NCI-H510A (cell line): ENCODE results near the gene RNF181.
A peak's percentile ranks its signal among the peaks of the same experiment; 100 is the strongest.
"Not testable (repeated sequence)": the region's sequence is repeated elsewhere in the genome, so short reads cannot be mapped to it uniquely, and the experiment has no call there.

Source experiments
- DNase-seq: peaks from one replicate; lab custom pipeline; 2025; lab: John Stamatoyannopoulos, UW

RNF181 gene

DNA sequence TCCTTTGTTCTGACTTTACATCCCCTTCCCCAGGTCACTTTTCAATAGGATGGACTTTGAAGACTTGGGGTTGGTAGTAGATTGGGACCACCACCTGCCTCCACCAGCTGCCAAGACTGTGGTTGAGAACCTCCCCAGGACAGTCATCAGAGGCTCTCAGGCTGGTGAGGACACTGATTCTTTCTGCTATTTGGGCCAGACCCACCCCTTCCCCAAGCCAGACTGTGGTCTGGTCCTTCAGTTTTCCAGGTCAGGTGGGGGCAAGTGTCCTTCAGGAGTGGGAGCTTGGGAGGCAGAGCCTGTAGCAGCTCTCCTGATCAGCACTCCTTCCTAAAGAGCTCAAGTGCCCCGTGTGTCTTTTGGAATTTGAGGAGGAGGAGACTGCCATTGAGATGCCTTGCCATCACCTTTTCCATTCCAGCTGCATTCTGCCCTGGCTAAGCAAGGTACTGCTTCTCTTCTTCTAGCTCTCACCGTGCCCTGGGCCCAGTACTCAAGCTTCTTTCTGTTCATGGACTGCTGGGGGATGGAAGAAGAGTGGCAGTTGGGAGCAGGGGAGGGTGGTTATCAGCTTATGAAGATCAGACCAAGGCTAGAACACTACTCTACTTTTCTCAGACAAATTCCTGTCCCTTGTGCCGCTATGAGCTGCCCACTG, 1.1 kb downstream of the RNF181 start:
- no peak for DNase-seq

DNA sequence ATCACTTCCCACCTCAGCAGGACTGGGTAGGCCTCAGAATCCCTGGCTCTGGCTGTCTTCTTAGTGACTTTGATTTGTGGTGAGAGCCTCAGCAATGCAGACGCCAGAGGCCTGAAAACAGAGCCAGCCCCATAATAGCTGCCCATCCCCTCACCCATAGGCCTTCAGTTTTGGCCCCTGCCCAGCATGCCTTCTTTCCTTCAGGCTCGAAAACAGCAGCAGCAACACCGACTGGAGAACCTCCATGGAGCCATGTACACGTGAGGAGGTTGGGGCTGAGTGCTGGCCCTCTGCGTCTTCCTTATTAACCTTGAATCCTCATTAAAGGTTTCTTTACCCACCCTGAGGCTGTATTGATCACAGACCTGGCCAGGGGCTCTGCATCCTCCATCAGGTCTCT, 1.7 kb downstream of the RNF181 start:
- no peak for DNase-seq

DNA sequence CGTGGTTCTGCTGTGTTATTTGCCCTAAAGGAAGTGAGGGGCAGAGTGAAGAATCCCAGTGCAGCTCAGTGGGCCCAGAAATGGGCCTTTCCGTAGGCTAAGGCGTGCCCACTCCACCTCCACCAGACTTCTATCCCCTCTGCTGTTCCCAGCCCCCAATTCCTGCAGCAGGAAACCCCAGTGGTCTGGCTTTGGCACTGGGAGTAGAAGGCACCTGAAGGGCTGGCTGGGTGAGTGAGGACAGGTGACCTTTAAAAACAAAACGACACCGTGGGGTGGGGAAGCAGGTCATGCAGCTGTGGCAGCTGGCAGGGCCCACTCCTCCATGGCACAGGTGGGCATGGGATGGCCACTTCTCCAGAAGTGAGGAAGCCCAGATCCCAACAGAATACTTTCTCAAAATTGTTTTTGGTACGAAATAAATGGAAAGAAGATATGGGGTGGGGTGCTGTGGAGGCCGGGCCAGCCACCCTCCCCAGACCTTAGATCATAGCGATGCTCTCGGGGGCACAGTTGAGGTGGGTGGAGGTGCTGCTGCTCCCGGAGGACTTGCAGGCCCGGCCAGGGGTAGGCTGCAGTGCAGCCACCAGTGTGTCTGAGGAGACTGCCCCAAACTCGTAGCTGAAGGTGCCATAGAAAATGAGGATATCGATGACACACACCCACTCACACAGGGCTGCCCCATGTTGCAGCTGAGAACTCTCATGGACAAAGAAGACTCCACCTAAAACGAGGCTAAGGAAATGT, 3.2 kb downstream of the RNF181 start:
- no peak for DNase-seq

DNA sequence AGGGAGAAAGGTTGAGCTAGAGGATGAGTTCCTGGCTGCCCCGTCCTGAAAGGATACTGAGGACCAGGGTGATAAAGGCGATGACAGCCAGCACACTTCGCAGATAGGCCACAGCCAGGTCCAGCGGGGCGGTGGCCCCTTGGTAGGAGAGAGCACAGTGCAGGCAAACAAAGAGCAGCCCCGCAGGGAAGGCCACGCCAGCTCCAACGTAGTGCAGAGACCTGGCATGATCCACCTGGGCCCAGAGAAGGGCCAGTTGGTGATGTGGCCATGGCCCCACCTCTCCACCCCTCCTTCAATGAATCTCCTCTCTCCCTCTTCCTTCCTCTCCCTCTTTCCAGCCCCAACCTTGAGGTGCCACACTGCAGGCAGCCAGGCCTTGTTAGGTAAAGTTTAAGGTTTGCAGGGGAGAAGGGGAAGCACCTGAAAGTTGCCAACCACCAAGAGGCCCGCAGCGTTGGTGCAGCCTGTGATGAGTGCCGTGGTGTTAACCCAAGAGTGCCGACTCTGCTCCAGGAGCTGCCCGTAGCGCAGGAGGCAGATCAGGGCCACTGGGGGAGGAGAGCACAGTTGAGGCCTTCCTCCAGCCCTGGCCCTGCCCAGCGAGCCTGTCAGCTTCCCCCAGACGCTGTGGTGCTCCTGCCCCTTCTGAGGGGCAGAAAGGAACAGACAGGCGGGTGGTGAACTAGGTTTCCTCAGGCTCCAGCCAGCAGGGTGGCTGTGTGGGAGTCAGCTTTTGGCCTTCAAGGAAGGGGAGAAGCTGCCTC, 4.1 kb downstream of the RNF181 start:
- DNase-seq = no peak

DNA sequence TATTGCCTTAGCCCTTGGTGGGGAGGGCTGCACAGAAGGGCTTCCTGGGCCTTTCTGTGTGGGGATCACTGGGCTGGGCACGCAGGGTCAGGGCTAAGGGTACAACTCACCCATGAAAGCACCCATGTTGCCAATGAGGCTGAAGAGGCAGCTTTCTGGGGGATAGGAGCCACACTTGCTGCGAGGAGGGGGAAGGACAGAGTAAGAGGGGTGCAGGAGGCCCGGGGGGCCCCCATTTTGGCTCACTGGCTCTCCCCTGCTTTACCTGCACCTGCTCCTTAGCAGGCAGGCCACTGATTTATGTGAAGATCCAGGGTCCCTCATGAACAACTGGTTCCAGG, 4.7 kb downstream of the RNF181 start:
- no peak for DNase-seq

DNA sequence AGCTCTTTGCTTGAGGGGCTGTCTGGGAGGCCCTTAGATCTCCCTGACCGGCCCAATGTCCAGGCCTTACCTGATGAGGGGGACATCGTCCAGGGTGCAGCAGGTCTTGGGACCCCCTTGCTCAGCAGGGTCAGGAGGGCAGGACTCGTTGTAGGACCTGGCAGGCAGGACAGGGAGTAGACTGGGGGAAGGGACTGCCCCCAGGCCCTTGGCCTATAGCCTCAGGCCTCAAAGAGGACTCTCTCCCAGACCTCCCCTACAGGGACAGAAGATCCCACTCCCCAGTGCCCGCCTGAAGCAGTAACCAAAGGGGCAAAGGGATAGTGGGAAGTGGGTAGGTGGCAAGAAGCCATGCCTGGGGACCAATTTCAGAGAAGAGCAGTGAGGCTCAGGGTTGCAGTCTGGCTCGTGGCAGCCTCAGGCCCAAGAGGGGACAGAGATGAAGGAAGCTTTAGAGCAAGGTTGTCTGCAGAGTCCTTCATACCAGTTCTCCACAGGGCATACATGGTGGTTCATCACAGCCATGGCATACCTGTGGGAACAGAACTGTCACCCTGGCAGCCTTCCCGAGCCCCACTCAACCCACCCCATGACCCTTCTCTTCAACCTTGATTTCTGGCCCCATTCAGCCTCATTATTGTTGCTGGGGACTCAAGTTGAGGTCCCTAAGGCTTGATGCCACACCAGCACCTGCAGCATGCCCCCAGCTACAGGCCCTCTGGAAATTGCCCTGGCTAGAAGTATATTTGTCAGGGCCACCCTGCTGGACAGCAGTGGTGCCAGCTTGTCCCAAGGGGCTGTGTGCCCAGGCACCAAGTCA, 5.6 kb downstream of the RNF181 start:
- no peak for DNase-seq

DNA sequence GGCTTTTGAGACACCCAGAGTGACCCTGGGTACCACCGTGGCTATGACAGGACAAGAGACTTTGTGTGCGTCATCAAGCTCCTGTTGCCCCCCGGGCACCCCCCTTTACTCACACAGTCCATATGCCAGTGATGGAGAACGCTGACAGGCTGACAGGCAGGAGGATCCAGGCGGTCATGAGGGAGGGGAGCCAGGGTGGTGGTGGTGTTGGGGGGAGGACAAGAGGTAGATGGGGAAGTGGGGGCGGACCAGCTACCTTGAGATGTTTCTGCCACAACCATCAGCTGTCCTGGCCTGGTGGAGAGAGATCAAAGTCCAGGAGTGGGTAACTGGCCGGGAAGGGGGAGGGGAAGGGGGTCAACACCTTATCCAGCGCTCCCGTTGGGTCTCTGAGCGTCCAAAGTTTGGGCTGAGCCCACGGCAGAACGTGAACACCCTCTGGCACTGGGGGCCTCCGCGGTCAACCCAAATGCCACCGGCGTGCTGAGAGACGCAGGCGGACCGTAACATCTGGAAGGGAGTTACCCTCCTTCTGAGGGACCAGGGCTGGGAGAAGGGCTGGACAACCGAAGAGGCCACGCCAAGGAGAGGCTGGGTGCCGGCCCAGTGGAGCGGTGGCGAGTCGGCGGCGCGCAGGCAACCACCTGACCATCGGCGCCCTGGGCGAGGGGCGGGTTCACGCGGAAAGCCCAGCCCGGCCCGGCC, 6.4 kb downstream of the RNF181 start:
- DNase-seq = no peak

DNA sequence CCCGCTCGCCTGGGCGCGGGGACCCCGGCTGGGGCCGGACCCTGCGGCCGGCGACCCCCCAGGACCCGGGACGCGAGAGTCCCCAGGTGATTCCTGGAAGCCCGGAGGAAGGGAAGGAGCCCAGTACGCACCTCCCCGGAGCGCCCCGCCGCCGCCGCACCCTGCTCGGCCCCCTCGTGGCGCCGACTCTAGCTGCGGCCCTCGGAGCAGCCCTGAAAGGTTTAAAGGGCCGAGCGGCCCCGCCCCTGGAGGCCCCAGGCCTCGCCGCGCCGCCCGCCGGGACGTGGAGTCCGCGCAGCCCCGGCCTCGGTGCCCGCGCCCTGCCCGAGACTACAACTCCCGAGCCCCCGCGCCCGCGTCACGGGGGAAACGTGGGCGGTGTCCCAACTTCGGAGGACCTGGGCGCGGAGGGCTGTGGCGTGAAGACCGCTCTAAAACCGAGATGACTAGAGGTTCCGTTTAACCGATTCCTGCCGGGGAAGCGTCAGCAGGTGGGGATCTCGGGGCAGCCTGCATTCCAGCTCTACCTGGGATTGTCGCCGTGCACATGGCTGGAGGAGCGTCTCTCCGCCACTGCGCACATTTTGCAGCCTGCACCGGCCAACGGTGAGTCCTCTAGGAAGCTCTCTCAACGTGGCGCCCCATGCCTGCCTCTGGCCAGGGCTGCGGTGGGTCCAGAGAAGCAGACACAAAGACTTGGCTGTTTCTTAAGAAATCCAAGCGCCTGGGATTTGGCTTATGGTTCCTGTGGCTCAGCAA, 7.1 kb downstream of the RNF181 start, which contains the start of gene TMEM150A:
Gene TMEM150A, minus strand, starts transcription at position 223 of the 759 bp plus-strand sequence. CDS start 750 bp downstream, outside the sequence.
- DNase-seq = peak; percentile 94

DNA sequence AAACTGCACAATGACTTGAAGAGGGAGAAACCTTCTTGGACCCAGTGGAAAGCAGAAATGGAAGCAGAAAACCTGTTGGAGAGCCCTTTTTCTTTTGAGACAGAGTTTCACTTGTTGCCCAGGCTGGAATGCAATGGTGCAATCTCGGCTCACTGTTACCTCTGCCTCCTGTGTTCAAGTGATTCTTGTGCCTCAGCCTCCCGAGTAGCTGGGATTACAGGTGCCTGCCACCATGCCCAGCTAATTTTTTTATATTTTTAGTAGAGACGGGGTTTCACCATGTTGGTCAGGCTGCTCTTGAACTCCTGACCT, 8.5 kb downstream of the RNF181 start:
- not testable (repeated sequence) for DNase-seq

DNA sequence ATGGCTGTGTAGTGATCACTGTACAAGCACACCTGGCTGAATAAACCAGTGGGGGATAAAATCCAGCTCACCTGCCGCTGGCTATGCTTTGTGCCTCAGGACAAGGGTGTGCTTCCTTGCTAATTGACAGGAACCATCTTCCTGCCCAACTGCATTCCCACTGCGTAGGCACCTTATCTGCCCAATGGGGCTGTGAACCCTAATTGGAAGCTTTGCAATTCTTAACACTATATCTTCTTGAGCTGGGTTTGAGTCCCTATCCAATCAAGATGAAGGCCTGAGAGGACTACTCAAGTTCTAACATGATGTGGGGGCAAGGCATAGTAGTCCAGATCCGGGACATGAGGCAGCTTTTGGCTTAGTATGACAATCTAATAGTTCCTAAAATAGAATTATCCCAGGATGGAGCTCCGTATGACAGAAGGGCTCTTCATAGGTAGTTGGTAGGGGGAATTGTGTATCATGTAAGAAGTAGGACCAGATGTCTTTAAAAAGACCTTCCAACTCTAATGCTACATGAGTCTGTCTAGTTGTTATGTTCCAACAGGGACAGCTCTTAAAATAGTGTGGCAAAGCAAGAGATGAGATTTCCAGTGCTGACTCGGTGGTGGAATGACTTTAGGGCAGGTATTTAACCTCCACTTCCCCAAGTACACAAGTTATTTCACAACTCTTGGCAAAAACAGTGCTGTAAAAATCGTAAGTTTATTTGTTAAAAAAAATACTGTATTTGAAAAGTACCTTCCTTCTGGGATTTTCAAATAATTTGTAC, 9.2 kb downstream of the RNF181 start:
- DNase-seq = no peak

DNA sequence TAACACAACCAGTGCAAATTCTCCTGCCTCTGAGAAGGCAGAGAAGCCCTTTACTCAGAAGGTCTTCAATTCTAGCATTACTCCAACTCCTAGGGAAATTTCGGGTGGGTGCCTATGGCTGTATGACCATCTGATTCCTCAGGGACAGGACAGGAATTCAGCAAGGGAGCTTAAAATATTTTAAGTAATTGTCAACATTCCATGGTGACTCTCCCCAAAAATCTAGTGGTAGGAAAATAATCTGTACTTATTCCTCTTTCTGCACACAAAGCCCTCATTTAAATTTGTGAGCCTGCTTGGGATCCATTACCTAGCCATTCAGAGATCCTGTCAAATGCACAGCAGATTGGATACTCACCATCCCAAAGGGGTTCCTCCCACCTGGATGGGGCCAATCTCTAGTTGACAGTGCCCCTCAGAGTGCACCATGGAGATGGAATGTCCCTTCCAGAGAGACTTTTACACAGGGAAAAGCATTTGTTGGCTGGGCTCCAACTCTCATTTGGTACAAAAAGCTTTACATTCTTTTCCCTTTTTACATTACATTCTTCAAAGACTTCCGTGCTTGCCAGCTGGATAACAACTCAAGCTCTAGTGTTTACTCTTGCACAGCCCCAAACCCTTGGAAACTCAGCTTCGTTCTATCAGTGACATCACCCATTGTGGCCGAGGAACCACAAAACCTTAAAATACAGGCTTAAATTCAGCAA, 10.0 kb downstream of the RNF181 start:
- DNase-seq = no peak

DNA sequence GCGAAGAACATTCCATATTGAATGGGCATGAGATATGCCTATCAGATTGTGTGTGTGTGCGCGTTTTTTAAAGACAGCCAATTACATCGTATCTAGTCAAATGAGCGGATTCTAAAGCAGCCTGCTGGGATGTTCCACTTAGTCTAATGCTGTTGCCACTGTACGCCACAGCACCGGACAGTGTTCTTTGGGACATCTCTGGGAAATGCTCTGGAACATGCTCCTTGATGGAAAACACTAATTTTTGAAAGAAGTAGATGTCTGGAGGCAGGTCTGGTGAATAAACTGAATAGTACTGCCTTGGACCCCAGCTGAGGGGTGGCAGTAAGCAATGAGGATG, 10.5 kb downstream of the RNF181 start:
- no peak for DNase-seq

DNA sequence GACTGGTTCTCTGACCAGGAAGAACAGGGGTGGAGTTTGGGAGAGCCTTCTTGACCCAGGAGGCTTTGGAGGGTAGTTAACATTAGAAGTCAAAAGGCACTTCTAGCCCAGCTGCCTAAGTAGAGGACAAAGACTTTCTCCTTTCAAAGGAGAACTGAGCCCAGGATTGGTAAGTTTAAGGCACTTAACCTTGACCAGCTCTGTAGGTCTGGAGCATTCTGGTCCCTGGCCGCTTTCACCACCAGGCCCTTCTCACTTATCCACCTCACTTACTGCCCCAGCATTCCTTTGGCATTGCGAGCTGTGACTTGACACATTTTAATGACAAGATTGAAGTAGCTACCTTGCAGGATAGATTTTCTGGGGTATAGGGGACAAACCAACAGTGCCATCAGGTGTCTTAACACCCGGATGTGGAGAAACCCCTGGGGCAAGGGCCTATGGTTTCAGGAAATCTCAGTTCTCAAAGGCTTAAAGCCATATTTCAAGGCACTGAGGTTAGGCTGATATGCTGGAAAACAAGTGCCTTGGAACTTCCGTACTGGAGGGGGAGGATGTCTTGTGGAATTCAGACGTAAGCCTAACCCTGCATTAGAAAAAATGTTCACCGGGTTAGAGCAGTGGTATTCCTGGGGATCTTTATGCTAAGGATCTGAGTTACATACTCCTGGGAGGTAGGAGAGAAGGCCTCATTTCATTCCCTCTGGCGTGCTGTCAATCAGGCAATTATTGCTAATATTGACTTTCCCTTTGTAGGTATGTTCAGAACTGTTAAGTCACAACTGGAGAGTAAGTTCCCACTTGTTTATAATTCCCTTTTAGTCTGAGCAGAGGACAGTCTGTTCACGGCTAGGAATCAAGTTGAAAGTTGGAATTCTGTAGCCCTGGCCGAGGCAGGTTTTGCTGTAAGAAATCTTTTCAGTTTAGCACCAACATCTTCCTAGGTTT, 12.0 kb downstream of the RNF181 start:
- DNase-seq = no peak

DNA sequence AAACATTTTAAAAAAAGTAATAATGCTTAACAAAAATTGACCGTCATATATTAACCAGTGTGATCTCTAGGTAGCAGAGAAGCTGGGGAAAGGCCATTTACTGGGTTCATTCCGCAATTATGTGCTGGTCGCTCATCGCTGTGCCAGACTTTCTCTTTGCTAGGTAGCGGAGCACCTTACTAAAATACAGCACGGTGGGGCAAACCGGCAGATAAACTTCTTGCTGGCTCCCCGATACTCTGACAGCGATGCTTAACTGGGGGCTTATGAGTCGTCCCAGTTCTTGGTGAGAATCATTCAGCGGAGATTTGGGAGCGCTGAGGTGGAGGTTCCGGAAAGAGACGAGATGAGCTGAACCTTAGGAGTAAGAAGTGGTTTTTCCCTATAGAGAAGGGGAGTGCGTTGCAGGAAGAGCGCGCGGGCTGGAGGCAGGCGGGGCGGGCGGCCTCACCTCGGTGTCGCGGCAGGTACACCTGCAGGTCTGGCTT, 15.7 kb downstream of the RNF181 start:
- DNase-seq = peak; percentile 27

DNA sequence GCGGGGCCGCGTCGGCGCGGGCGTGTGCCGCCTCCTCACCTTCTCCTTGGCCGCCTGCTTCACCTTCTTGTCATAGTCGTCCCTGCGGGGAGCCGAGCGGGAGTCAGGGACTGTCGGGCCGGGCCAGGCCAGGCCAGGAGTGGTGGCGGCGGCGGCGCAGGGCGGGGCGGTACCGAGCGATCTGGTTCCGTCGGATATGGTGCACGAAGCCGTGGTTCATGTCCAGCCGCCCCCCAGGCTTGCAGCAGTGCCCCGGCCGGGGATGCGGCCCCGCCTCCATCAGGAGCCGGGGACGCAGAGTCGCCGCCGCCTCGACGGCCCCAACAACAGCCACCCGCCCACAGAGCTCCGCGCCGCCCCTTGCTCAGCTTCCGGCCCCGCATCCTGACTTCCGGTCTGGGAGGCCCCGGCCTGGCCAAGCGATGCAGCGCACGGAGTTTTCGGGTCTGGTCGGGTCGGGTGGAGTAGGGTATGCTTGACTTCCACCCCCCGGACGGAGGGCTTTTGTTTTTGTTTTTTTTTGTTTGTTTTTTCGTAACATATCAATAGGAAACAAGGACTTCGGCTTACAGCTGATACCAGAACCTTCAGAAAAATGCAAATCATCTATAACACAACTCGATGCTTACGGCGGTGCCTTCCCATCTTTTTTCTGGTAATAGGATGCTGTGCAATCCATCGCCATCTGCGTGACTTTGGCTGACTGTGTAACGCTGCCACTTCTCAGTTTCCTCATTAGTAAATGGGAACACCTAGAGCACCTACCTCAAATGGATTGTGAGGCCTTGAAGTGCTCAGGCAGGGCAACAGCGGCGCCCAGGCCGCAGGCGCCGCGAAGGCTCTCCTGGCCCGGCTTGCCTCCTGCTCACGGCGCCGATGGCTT, 16.4 kb downstream of the RNF181 start, which contains the start of gene C2orf68:
Gene C2orf68, minus strand, starts transcription at position 362 of the 883 bp plus-strand sequence. Its CDS starts 82 bp downstream, at position 280.
- DNase-seq = peak; percentile 90

DNA sequence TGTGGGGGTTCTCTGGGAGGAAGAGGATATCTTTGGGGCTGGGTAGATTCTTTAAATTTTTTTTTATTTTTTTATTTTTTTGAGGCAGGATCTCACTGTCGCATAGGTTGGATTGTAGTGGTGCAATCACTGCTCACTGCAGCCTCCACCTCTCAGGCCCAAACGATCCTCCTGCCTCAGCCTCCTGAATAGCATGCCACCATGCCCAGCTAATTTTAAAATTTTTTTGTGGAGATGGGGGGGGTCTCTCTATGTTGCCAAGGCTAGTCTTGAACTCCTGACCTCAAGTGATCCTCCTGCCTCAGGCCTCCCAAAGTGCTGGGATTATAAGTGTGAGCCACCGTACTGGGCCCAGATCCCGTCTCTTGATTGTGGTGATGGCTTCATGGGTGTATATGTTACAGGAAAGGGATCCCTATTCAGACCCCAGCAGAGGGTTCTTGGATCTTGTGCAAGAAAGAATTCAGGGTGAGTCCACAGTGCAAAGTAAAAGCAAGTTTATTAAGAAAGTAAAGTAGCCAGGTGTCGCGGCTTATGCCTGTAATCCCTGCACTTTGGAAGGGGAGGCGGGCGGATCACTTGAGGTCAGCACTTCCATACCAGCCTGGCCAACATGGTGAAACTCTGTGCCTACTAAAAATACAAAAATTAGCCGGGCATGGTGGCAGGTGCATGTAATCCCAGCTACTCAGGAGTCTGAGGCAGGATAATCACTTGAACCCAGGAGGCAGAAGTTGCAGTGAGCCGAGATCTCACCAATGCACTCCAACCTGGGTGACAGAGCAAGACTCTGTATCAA, 18.4 kb downstream of the RNF181 start:
- no peak for DNase-seq
